OCI-LY7 (cell line): ENCODE data around the gene YWHAQ. TPM values are rescaled to one million over a fixed set of nuclear protein-coding genes. Genes with fewer than 3 reads are reported as not detected.

ENCODE experiments used
- BruUV-seq: library from RNA; stranded (reverse); fragments of 400-500 nt; replicated peaks from 2 replicates; lab custom pipeline; 2021; lab: Mats Ljungman, UMichigan
- CTCF ChIA-PET: fragments of 300-600 bp; sonication (Branson Sonifier 250); formaldehyde crosslinking; loops from one replicate; lab custom pipeline; 2022; ENCODE audit warnings: antibody characterized with exemption; ENCODE audit not compliant: unreplicated experiment; lab: Charles Lee
- POLR2A ChIA-PET: fragments of 300-600 bp; sonication (Branson Sonifier 250); formaldehyde crosslinking; loops from one replicate; lab custom pipeline; 2022; ENCODE audit warnings: antibody characterized with exemption; lab: Charles Lee
- DNase-seq: peaks from one replicate; pipeline ENCODE4 v3.0.0-alpha.2; 2015; ENCODE audit warnings: low spot score
- H2AFZ ChIP-seq: fragments of 200-600 bp; sonication (generic), shearing (Covaris generic); 2 replicates; pipeline ENCODE4 v1.6.1; 2014; ENCODE audit warnings: mild to moderate bottlenecking, antibody characterized with exemption, low read length, moderate library complexity
- H3K27ac ChIP-seq: fragments of 200-600 bp; sonication (generic); 2 replicates; pipeline ENCODE4 v1.5.1; 2014; ENCODE audit warnings: mixed run types, low read depth, mild to moderate bottlenecking, moderate library complexity, low read length, inconsistent platforms; ENCODE audit not compliant: poor library complexity, severe bottlenecking
- H3K36me3 ChIP-seq: fragments of 200-600 bp; sonication (generic); 2 replicates; pipeline ENCODE4 v1.6.1; 2014; ENCODE audit warnings: mild to moderate bottlenecking, antibody characterized with exemption, low read length, moderate library complexity, mixed read lengths; ENCODE audit not compliant: insufficient read depth
- H3K4me1 ChIP-seq: fragments of 200-600 bp; sonication (generic); 2 replicates; pipeline ENCODE4 v1.5.1; 2014; ENCODE audit warnings: mild to moderate bottlenecking, low read length; ENCODE audit not compliant: insufficient read depth, poor library complexity, severe bottlenecking
- H3K4me2 ChIP-seq: fragments of 200-600 bp; sonication (generic); 2 replicates; pipeline ENCODE4 v1.6.1; 2014; ENCODE audit warnings: mild to moderate bottlenecking, low read length
- H3K4me3 ChIP-seq: fragments of 200-600 bp; sonication (generic); 2 replicates; pipeline ENCODE4 v1.5.1; 2014; ENCODE audit warnings: mild to moderate bottlenecking, low read depth, low read length; ENCODE audit not compliant: poor library complexity, severe bottlenecking
- H3K79me2 ChIP-seq: fragments of 200-600 bp; sonication (generic); 2 replicates; pipeline ENCODE4 v1.6.1; 2016; ENCODE audit warnings: low read depth, mild to moderate bottlenecking, low read length, moderate library complexity, mixed read lengths; ENCODE audit not compliant: insufficient read depth
- H3K9me2 ChIP-seq: fragments of 200-600 bp; sonication (generic); 2 replicates; pipeline ENCODE4 v1.6.1; 2016; ENCODE audit warnings: mild to moderate bottlenecking, low read length, mixed read lengths; ENCODE audit not compliant: insufficient read depth
- H3K9me3 ChIP-seq: fragments of 200-600 bp; sonication (generic); 2 replicates; pipeline ENCODE4 v1.6.1; 2014; ENCODE audit warnings: mild to moderate bottlenecking, mixed run types, low read length, mixed read lengths
- H4K20me1 ChIP-seq: fragments of 200-600 bp; sonication (generic); 2 replicates; pipeline ENCODE4 v1.6.1; 2014; ENCODE audit warnings: mild to moderate bottlenecking, antibody characterized with exemption, low read length, moderate library complexity, mixed read lengths; ENCODE audit not compliant: insufficient read depth
- CTCF ChIP-seq: fragments of 200-600 bp; sonication (generic); conservative IDR thresholded peaks from 2 replicates; pipeline ENCODE4 v1.5.1; 2014; ENCODE audit warnings: mild to moderate bottlenecking, antibody characterized with exemption, low read length, moderate library complexity, mixed read lengths
- EZH2phosphoT487 ChIP-seq: fragments of 200-600 bp; sonication (generic); IDR thresholded peaks from 2 replicates; pipeline ENCODE4 v1.6.1; 2018; ENCODE audit warnings: low read depth, borderline replicate concordance, mild to moderate bottlenecking, mixed run types, antibody characterized with exemption, low read length, moderate library complexity, mixed read lengths
- intact Hi-C: fragments of 100-400 bp; cut with micrococcal nuclease; formaldehyde crosslinking; loops from one replicate; pipeline ENCODE4 v1.10.0; 2022; ENCODE audit not compliant: unreplicated experiment
- total RNA-seq, 2 experiments: library from RNA; depleted of rRNA in 1 of 2; stranded (reverse); fragments of >200 nt in 1 of 2; shearing (Covaris generic) in 1 of 2; gene quantifications; 2 replicates each; pipeline ENCODE4 v1.2.3, GENCODE V29; 2014 to 2022

Gene YWHAQ
- total RNA-seq, 2 experiments from 2014 or later: 181 to 252 TPM

DNA sequence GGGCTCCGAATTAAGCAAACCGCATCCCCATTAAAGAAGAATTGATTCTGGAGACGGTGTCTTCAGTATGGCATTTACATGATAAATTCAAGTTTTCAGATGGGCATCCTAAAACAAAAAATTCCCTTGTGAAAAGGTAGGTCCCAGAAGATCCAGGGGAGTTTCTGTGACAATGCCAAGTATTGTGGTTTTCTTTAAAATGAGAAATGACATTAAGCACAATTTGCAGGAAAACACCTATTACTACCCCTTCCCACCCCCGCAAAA is 689 bp upstream of the YWHAQ start:
- ChIA-PET CTCF (no interaction called here), POLR2A (interaction anchor here (0.7 to 1.4 kb wide), 4 partner anchors 83 to 1116 kb away, joined by 3 to 4 read pairs (median 4); no protein-coding TSS in a partner anchor)
- Histone ChIP-seq H3K4me1 (peaks cover 28% of the 10 kb centered on the region), H4K20me1 (peaks cover 20% of the 10 kb centered on the region), H3K9me2 (no peaks in the 10 kb centered on the region), H3K79me2 (peaks cover 38% of the 10 kb centered on the region), H3K4me2 (peak overlapping the region; percentile 53), H3K36me3 (peaks cover 37% of the 10 kb centered on the region), H3K27ac (no peak overlapping the region), H3K4me3 (peak overlapping the region; percentile 89), H3K9me3 (peaks cover 17% of the 10 kb centered on the region), H2AFZ (peak overlapping the region; percentile 60; the same call in 1 of the 2 replicates)
- no peak for TF ChIP-seq CTCF
- no peak for TF ChIP-seq EZH2phosphoT487
- intact Hi-C loops: loop anchor here (2.0 to 5.0 kb wide), 2 partner anchors 77 to 411 kb away; partner anchors contain the start of genes ADAM17 and KLF11
- no peak for DNase-seq
- BruUV-seq: no TSS peak

DNA sequence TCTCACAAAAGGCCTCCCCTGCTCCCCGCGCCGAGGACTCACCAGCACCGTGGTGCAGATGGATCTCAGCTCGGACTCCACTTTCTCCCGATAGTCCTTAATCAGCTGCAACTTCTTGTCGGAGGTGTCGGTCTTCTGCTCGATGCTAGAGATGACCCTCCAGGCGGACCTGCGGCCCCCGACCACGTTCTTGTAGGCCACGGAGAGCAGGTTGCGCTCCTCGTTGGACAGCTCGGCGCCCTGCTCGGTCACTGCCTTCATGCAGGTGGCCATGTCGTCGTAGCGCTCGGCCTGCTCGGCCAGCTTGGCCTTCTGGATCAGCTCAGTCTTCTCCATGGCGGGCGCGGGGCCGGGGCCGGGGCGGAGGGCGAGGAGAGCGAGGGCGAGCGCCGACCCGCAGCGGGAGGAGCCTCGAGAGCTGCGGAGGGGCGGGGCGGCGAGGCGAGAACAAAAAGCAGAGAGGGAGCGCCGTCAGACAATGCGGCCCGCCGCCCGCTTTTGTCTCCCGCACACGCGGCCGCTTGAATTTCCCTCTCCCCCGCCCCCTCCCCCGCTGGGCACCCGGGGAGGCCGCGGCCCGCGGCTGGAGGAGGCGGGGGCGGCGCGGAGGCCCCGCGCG is 571 bp downstream of the YWHAQ start:
- Histone ChIP-seq H3K36me3 (peaks cover 49% of the 10 kb centered on the region), H3K4me3 (peak overlapping the region; percentile 89), H3K79me2 (peaks cover 51% of the 10 kb centered on the region), H3K9me3 (peaks cover 17% of the 10 kb centered on the region), H3K4me2 (peak overlapping the region; percentile 87), H3K4me1 (peaks cover 35% of the 10 kb centered on the region), H4K20me1 (peaks cover 20% of the 10 kb centered on the region), H3K27ac (peak overlapping the region; percentile 75), H3K9me2 (no peaks in the 10 kb centered on the region), H2AFZ (no peak overlapping the region; the same call in 1 of the 2 replicates)
- POLR2A ChIA-PET: interaction anchor here (0.6 to 2.2 kb wide), 16 partner anchors 13 to 1712 kb away, joined by 3 to 6 read pairs (median 4); partner anchors contain the start of genes CPSF3 and ITGB1BP1
- peak; percentile 82 for DNase-seq
- no TSS peak for BruUV-seq
- TF ChIP-seq CTCF (no peak), EZH2phosphoT487 (no peak)
- CTCF ChIA-PET: interaction anchor here (0.6 to 0.7 kb wide), 3 partner anchors 35 to 219 kb away, joined by 3 to 4 read pairs (median 3); no protein-coding TSS in a partner anchor
- intact Hi-C loops: loop anchor here (1.0 to 5.0 kb wide), 3 partner anchors 75 to 412 kb away; partner anchors contain the start of genes ADAM17, CPSF3, ITGB1BP1 and KLF11
